ENCODE data around the gene SOBP. TPM values are rescaled to one million over a fixed set of nuclear protein-coding genes. Genes with fewer than 3 reads are reported as not detected.

The SOBP gene
- total RNA-seq, 1 donor from 2014 or later: 13.3 TPM

- Histone ChIP-seq H3K4me3 (no peak overlapping the region), H3K27ac (no peak overlapping the region), H3K36me3 (no peaks in the 10 kb centered on the region), H3K4me1 (peaks cover 1% of the 10 kb centered on the region), H3K27me3 (no peaks in the 10 kb centered on the region), H3K9me3 (no peaks in the 10 kb centered on the region)
- intact Hi-C loops (cut with DNase I): no loop called here
- DNase-seq (ENCODE audit: extremely low spot score in 2 of 2): no peak
- TF ChIP-seq CTCF (IDR thresholded peaks at IDR 0.05) (no peak), POLR2AphosphoS5 (IDR thresholded peaks at IDR 0.05; ENCODE audit: insufficient read depth in 1 of 2, low read depth in 1 of 2) (no peak), POLR2A (IDR thresholded peaks at IDR 0.05) (no peak)
These were observed 50.0 kb downstream of the SOBP start for GRCh38 chr6:107539849-107540464.

DNA sequence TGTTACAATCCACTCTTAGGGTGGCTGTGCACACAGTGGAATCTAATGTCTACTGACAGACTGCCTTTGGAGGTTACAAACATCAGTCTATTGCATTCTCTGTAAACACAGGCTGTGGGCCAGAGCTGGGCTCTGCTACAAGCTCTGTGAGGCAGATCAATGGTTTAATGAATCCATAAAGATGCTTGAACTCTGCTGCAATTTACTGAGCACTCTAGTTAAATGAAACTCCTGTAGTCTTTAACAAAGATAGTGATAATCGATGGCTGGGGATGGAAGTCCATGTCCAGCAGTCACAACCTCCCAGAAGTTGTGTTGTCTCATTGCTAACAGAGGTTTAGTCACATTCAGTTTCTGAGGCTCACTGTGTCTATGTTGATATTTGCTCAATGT, 50.5 kb downstream of the SOBP start:
- intact Hi-C loops (cut with DNase I): no loop called here
- H3K9me3 ChIP-seq: no peaks in the 10 kb centered on the region
- H3K4me1 ChIP-seq: peaks cover 6% of the 10 kb centered on the region
- no peaks in the 10 kb centered on the region for H3K36me3 ChIP-seq
- no peaks in the 10 kb centered on the region for H3K27me3 ChIP-seq
- no peak for TF ChIP-seq POLR2A (IDR thresholded peaks at IDR 0.05)
- TF ChIP-seq CTCF (IDR thresholded peaks at IDR 0.05): no peak
- no peak for DNase-seq (ENCODE audit: extremely low spot score in 2 of 2)
- H3K27ac ChIP-seq: no peak overlapping the region
- H3K4me3 ChIP-seq: no peak overlapping the region

GRCh38 chr6:107542192-107542668, 52.3 kb downstream of the SOBP start:
- Histone ChIP-seq H3K9me3 (no peaks in the 10 kb centered on the region), H3K4me3 (no peak overlapping the region), H3K27me3 (no peaks in the 10 kb centered on the region), H3K36me3 (no peaks in the 10 kb centered on the region), H3K27ac (no peak overlapping the region), H3K4me1 (peaks cover 9% of the 10 kb centered on the region)
- DNase-seq (ENCODE audit: extremely low spot score in 2 of 2): no peak
- intact Hi-C loops (cut with DNase I): no loop called here
- TF ChIP-seq POLR2A (IDR thresholded peaks at IDR 0.05) (no peak), CTCF (IDR thresholded peaks at IDR 0.05) (no peak), POLR2AphosphoS5 (IDR thresholded peaks at IDR 0.05; ENCODE audit: insufficient read depth in 1 of 2, low read depth in 1 of 2) (no peak)

- H3K4me3 ChIP-seq: no peak overlapping the region
These were observed 53.2 kb downstream of the SOBP start for GRCh38 chr6:107543088-107543487.

More at GRCh38 chr6:107543088-107543487, 53.2 kb downstream of the SOBP start:
- no peak for DNase-seq (ENCODE audit: extremely low spot score in 2 of 2)
- intact Hi-C loops (cut with DNase I): no loop called here
- TF ChIP-seq CTCF (IDR thresholded peaks at IDR 0.05) (no peak), POLR2AphosphoS5 (IDR thresholded peaks at IDR 0.05; ENCODE audit: insufficient read depth in 1 of 2, low read depth in 1 of 2) (no peak), POLR2A (IDR thresholded peaks at IDR 0.05) (no peak)
- no peaks in the 10 kb centered on the region for H3K27me3 ChIP-seq
- H3K36me3 ChIP-seq: no peaks in the 10 kb centered on the region
- no peaks in the 10 kb centered on the region for H3K9me3 ChIP-seq
- H3K4me1 ChIP-seq: peaks cover 9% of the 10 kb centered on the region
- no peak overlapping the region for H3K27ac ChIP-seq

All from vagina (tissue), 2 donors.